Measurements from ENCODE around the gene STRN3.

The STRN3 gene

GRCh38 chr14:30864934-30865333 lies 161.2 kb downstream of the STRN3 start:
- no peak for DNase-seq

- DNase-seq: no peak
These were observed 165.0 kb downstream of the STRN3 start for GRCh38 chr14:30861200-30861599.

GRCh38 chr14:30855345-30856037 lies 170.7 kb downstream of the STRN3 start:
- no peak for DNase-seq

- no peak for DNase-seq
These were observed 171.7 kb downstream of the STRN3 start for GRCh38 chr14:30854492-30854891.

DNA sequence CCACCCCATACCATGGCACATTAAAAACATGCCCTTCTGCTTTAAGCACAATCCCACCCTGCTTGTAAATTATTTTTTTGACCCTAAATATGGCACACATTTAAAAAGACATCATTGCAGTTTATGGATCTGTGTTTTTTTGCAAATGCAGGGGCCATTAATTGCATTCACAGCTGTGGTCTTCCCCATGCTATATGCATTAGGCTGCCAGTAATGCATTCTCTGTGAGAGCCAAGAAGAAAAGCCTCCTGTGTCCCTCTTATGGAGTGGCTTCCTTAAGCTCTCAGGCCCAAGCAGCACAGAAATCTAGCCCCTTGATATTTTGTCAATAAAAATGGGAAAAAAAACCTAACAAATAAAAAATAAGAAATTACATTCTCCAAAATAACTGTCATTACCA lies 172.2 kb downstream of the STRN3 start:
- DNase-seq: no peak

GRCh38 chr14:30849983-30850382 lies 176.2 kb downstream of the STRN3 start:
- no peak for DNase-seq

DNA sequence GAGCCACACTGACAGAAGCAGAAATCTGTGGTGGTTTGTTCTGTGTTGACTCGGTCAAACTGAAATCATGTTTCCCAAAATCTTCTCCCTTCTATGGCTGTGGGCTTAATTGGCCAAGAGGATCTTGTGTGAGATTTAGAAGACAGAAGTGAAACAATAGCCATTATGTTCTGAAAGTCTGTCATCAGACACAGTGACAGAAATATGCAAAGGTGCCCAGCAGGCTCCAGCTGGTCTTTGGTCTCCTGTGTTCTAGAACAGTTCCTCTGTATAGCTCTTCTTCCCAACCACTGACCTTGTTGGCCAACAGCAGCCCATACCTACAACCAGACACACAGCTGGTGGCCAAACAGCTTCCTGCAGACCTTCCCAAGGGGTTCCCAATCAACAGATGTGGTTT lies 176.8 kb downstream of the STRN3 start:
- no peak for DNase-seq

GRCh38 chr14:30848449-30849240 lies 177.5 kb downstream of the STRN3 start:
- no peak for DNase-seq
